Measurements from ENCODE around the gene RGS4.

DNA sequence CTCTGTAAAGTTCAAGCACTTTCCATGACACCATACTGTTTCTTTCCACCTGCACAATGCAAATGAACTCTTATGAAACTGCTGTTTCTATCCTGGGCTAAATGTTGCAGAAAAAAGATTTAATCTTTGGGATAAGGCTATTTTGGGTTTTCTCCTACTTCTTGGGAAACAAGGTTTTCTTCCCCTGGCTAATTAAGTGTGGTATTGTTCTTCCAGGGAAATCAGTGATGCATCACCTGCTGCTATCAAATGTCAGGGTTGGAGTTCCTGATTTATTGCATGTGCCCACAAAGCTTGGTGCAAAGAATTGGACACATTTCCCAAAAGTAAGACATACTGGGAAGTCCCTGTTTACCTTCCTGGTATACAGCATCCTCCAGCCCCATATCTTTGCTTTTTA, 6.0 kb upstream of the RGS4 start:
- no peak for TF ChIP-seq POLR2A (IDR thresholded peaks at IDR 0.05)
- TF ChIP-seq, protein P1, sequence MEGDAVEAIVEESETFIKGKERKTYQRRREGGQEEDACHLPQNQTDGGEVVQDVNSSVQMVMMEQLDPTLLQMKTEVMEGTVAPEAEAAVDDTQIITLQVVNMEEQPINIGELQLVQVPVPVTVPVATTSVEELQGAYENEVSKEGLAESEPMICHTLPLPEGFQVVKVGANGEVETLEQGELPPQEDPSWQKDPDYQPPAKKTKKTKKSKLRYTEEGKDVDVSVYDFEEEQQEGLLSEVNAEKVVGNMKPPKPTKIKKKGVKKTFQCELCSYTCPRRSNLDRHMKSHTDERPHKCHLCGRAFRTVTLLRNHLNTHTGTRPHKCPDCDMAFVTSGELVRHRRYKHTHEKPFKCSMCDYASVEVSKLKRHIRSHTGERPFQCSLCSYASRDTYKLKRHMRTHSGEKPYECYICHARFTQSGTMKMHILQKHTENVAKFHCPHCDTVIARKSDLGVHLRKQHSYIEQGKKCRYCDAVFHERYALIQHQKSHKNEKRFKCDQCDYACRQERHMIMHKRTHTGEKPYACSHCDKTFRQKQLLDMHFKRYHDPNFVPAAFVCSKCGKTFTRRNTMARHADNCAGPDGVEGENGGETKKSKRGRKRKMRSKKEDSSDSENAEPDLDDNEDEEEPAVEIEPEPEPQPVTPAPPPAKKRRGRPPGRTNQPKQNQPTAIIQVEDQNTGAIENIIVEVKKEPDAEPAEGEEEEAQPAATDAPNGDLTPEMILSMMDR (IDR thresholded peaks at IDR 0.05) = no peak
- TF ChIP-seq POLR2AphosphoS5 (IDR thresholded peaks at IDR 0.05) = no peak
